Lower lobe of right lung (tissue), 2 donors: Measurements from ENCODE around the gene SORCS2. TPM values are rescaled to one million over a fixed set of nuclear protein-coding genes. Genes with fewer than 3 reads are reported as not detected.
A peak's percentile ranks its signal among the peaks of the same experiment; 100 is the strongest.

Experiments
- ATAC-seq, 2 donors: fragments of 200-7000 bp; cut with Tn5 transposase; one replicate each; pipeline ENCODE4 v1.9.1; 2020 to 2022; ENCODE audit warnings: mild to moderate bottlenecking in 2 of 2, moderate library complexity in 2 of 2
- DNase-seq: peaks from one replicate; pipeline ENCODE4 v3.0.0-alpha.2; 2020
- H3K27ac ChIP-seq: fragments of 200-600 bp; one replicate; pipeline ENCODE4 v1.8.0; 2022
- H3K27me3 ChIP-seq: fragments of 200-600 bp; one replicate; pipeline ENCODE4 v1.8.0; 2022; ENCODE audit warnings: low read depth
- H3K36me3 ChIP-seq: fragments of 200-600 bp; one replicate; pipeline ENCODE4 v1.8.0; 2022; ENCODE audit warnings: mild to moderate bottlenecking
- H3K4me1 ChIP-seq: fragments of 200-600 bp; one replicate; pipeline ENCODE4 v1.8.0; 2022
- H3K4me3 ChIP-seq: fragments of 200-600 bp; one replicate; pipeline ENCODE4 v1.8.0; 2022; ENCODE audit warnings: mild to moderate bottlenecking
- H3K9me3 ChIP-seq: fragments of 200-600 bp; one replicate; pipeline ENCODE4 v1.8.0; 2022
- CTCF ChIP-seq: fragments of 200-600 bp; IDR thresholded peaks from one replicate; pipeline ENCODE4 v1.8.0; 2022; ENCODE audit warnings: antibody characterized with exemption, mild to moderate bottlenecking
- intact Hi-C: fragments of 100-400 bp; cut with DNase I; formaldehyde crosslinking; loops from one replicate; pipeline ENCODE4 v1.11.0; 2022
- total RNA-seq: library from RNA; stranded (reverse); fragmentation: NEBNext Ultra II Directional; extraction: Animal tissue kit (Norgen Biotek cat#: 25700); gene quantifications from one replicate; pipeline ENCODE4 v1.2.1, GENCODE V29; 2021
- donor health status: DM: no; HTN: yes; CAD: no; lungs with severe emphysema.

Gene SORCS2
- total RNA-seq, 1 donor from 2014 or later, result 5.8 TPM

GRCh38 chr4:7224878-7225533 lies 32.7 kb downstream of the SORCS2 start:
- Histone ChIP-seq H3K4me1 (peaks cover 6% of the 10 kb centered on the region), H3K4me3 (no peak overlapping the region), H3K27ac (no peak overlapping the region), H3K9me3 (no peaks in the 10 kb centered on the region), H3K36me3 (no peaks in the 10 kb centered on the region), H3K27me3 (no peaks in the 10 kb centered on the region)
- DNase-seq (no peak), ATAC-seq (no peak)
- intact Hi-C loops, result no loop called here
- TF ChIP-seq CTCF, result no peak

- intact Hi-C loops, result no loop called here
- Histone ChIP-seq H3K9me3 (no peaks in the 10 kb centered on the region), H3K27me3 (no peaks in the 10 kb centered on the region), H3K27ac (no peak overlapping the region), H3K4me3 (no peak overlapping the region), H3K4me1 (peaks cover 6% of the 10 kb centered on the region), H3K36me3 (no peaks in the 10 kb centered on the region)
- ATAC-seq (peak; percentile 27 to 30), DNase-seq (no peak)
- no peak for TF ChIP-seq CTCF
Measured at GRCh38 chr4:7226439-7226838, 34.1 kb downstream of the SORCS2 start.

- no peak for TF ChIP-seq CTCF
- no peak overlapping the region for H3K4me3 ChIP-seq
- intact Hi-C loops, result no loop called here
- ATAC-seq (peak; percentile 91 to 93), DNase-seq (peak; percentile 80)
- no peaks in the 10 kb centered on the region for H3K9me3 ChIP-seq
- no peaks in the 10 kb centered on the region for H3K27me3 ChIP-seq
- peaks cover 6% of the 10 kb centered on the region for H3K4me1 ChIP-seq
- H3K36me3 ChIP-seq, result no peaks in the 10 kb centered on the region
- H3K27ac ChIP-seq, result no peak overlapping the region
Measured at GRCh38 chr4:7227008-7227407, 34.7 kb downstream of the SORCS2 start.

- Histone ChIP-seq H3K27ac (no peak overlapping the region), H3K4me3 (no peak overlapping the region), H3K36me3 (no peaks in the 10 kb centered on the region), H3K9me3 (no peaks in the 10 kb centered on the region), H3K4me1 (peaks cover 6% of the 10 kb centered on the region), H3K27me3 (no peaks in the 10 kb centered on the region)
- no peak for ATAC-seq
- no peak for DNase-seq
- no peak for TF ChIP-seq CTCF
- intact Hi-C loops, result no loop called here
Measured at GRCh38 chr4:7228734-7229133, 36.4 kb downstream of the SORCS2 start.

- Histone ChIP-seq H3K4me3 (no peak overlapping the region), H3K4me1 (peaks cover 11% of the 10 kb centered on the region), H3K27ac (no peak overlapping the region), H3K36me3 (no peaks in the 10 kb centered on the region), H3K27me3 (no peaks in the 10 kb centered on the region), H3K9me3 (no peaks in the 10 kb centered on the region)
- DNase-seq, result no peak
- no peak for TF ChIP-seq CTCF
- no peak for ATAC-seq
- intact Hi-C loops, result no loop called here
Measured at GRCh38 chr4:7232061-7232650, 39.8 kb downstream of the SORCS2 start.
